ACC112 (cell line): ENCODE measurements around the gene PEG3.

Experiments used
- H2AFZ ChIP-seq: fragments of 200-600 bp; sonication (generic); one replicate; pipeline ENCODE4 v1.6.0; 2017; ENCODE audit warnings: antibody characterized with exemption, low read length; ENCODE audit not compliant: unreplicated experiment
- H3K27ac ChIP-seq: fragments of 200-600 bp; sonication (generic); 2 replicates; pipeline ENCODE4 v1.5.1; 2014; ENCODE audit warnings: low read depth, mild to moderate bottlenecking, antibody characterized with exemption, low read length, moderate library complexity
- H3K27me3 ChIP-seq: fragments of 200-600 bp; sonication (generic); 2 replicates; pipeline ENCODE4 v1.6.1; 2014; ENCODE audit warnings: mild to moderate bottlenecking, antibody characterized with exemption, low read length, moderate library complexity, mixed read lengths; ENCODE audit not compliant: insufficient read depth
- H3K36me3 ChIP-seq: fragments of 200-600 bp; sonication (generic); 2 replicates; pipeline ENCODE4 v1.6.1; 2016; ENCODE audit warnings: mild to moderate bottlenecking, antibody characterized with exemption, low read length, moderate library complexity, mixed read lengths; ENCODE audit not compliant: insufficient read depth
- H3K4me1 ChIP-seq: fragments of 200-600 bp; sonication (generic); one replicate; pipeline ENCODE4 v1.6.1; 2016; ENCODE audit warnings: low read length, mixed read lengths; ENCODE audit not compliant: insufficient read depth, unreplicated experiment, control insufficient read depth
- H3K4me3 ChIP-seq: fragments of 200-600 bp; sonication (generic); 2 replicates; pipeline ENCODE4 v1.5.1; 2014; ENCODE audit warnings: mild to moderate bottlenecking, low read depth, low read length
- H3K79me2 ChIP-seq: fragments of 200-600 bp; sonication (generic); one replicate; pipeline ENCODE4 v1.6.0; 2016; ENCODE audit warnings: low read length; ENCODE audit not compliant: control insufficient read depth, unreplicated experiment, insufficient read depth

The PEG3 gene

GRCh38 chr19:56827708-56828107 lies 12.8 kb downstream of the PEG3 start:
- no peak overlapping the region for H3K27ac ChIP-seq
- H3K4me1 ChIP-seq = no peaks in the 10 kb centered on the region
- no peaks in the 10 kb centered on the region for H3K79me2 ChIP-seq
- H3K36me3 ChIP-seq = no peaks in the 10 kb centered on the region
- H3K4me3 ChIP-seq = no peak overlapping the region
- H2AFZ ChIP-seq = no peak overlapping the region
- H3K27me3 ChIP-seq = no peaks in the 10 kb centered on the region

GRCh38 chr19:56823956-56824355 lies 16.6 kb downstream of the PEG3 start:
- Histone ChIP-seq H2AFZ (no peak overlapping the region), H3K36me3 (no peaks in the 10 kb centered on the region), H3K4me3 (no peak overlapping the region), H3K4me1 (no peaks in the 10 kb centered on the region), H3K79me2 (no peaks in the 10 kb centered on the region), H3K27me3 (no peaks in the 10 kb centered on the region), H3K27ac (no peak overlapping the region)

GRCh38 chr19:56823417-56823816 lies 17.1 kb downstream of the PEG3 start:
- Histone ChIP-seq H3K27me3 (no peaks in the 10 kb centered on the region), H3K4me1 (no peaks in the 10 kb centered on the region), H3K4me3 (no peak overlapping the region), H2AFZ (no peak overlapping the region), H3K36me3 (no peaks in the 10 kb centered on the region), H3K27ac (no peak overlapping the region), H3K79me2 (no peaks in the 10 kb centered on the region)

GRCh38 chr19:56822755-56823154 lies 17.8 kb downstream of the PEG3 start:
- H3K4me1 ChIP-seq = no peaks in the 10 kb centered on the region
- H3K79me2 ChIP-seq = no peaks in the 10 kb centered on the region
- H3K27me3 ChIP-seq = no peaks in the 10 kb centered on the region
- H3K36me3 ChIP-seq = no peaks in the 10 kb centered on the region
- no peak overlapping the region for H3K4me3 ChIP-seq
- H3K27ac ChIP-seq = no peak overlapping the region
- H2AFZ ChIP-seq = no peak overlapping the region

GRCh38 chr19:56821675-56822074 lies 18.9 kb downstream of the PEG3 start:
- H3K4me1 ChIP-seq = no peaks in the 10 kb centered on the region
- H2AFZ ChIP-seq = no peak overlapping the region
- no peaks in the 10 kb centered on the region for H3K27me3 ChIP-seq
- no peak overlapping the region for H3K4me3 ChIP-seq
- no peak overlapping the region for H3K27ac ChIP-seq
- 0 out of 2 replicates have a peak, but pooled peaks cover 3% of the 10 kb centered on the region for H3K36me3 ChIP-seq
- H3K79me2 ChIP-seq = no peaks in the 10 kb centered on the region

GRCh38 chr19:56821209-56821608 lies 19.3 kb downstream of the PEG3 start:
- Histone ChIP-seq H3K36me3 (0 out of 2 replicates have a peak, but pooled peaks cover 3% of the 10 kb centered on the region), H3K79me2 (no peaks in the 10 kb centered on the region), H3K4me3 (no peak overlapping the region), H3K27ac (no peak overlapping the region), H2AFZ (no peak overlapping the region), H3K27me3 (no peaks in the 10 kb centered on the region), H3K4me1 (no peaks in the 10 kb centered on the region)

GRCh38 chr19:56819166-56819565 lies 21.4 kb downstream of the PEG3 start:
- H3K27ac ChIP-seq = no peak overlapping the region
- H3K27me3 ChIP-seq = no peaks in the 10 kb centered on the region
- 0 out of 2 replicates have a peak, but pooled peaks cover 3% of the 10 kb centered on the region for H3K36me3 ChIP-seq
- H2AFZ ChIP-seq = no peak overlapping the region
- no peaks in the 10 kb centered on the region for H3K4me1 ChIP-seq
- no peaks in the 10 kb centered on the region for H3K79me2 ChIP-seq
- H3K4me3 ChIP-seq = no peak overlapping the region

GRCh38 chr19:56814656-56815055 lies 25.9 kb downstream of the PEG3 start:
- Histone ChIP-seq H3K4me1 (no peaks in the 10 kb centered on the region), H3K27ac (no peak overlapping the region), H2AFZ (no peak overlapping the region), H3K4me3 (no peak overlapping the region), H3K79me2 (no peaks in the 10 kb centered on the region), H3K36me3 (0 out of 2 replicates have a peak, but pooled peaks cover 3% of the 10 kb centered on the region), H3K27me3 (no peaks in the 10 kb centered on the region)

GRCh38 chr19:56813531-56813930 lies 27.0 kb downstream of the PEG3 start:
- Histone ChIP-seq H3K27ac (no peak overlapping the region), H2AFZ (no peak overlapping the region), H3K4me3 (no peak overlapping the region), H3K27me3 (no peaks in the 10 kb centered on the region), H3K36me3 (0 out of 2 replicates have a peak, but pooled peaks cover 3% of the 10 kb centered on the region), H3K79me2 (no peaks in the 10 kb centered on the region), H3K4me1 (no peaks in the 10 kb centered on the region)

- Histone ChIP-seq H2AFZ (no peak overlapping the region), H3K27me3 (no peaks in the 10 kb centered on the region), H3K4me3 (no peak overlapping the region), H3K79me2 (no peaks in the 10 kb centered on the region), H3K27ac (no peak overlapping the region), H3K4me1 (no peaks in the 10 kb centered on the region), H3K36me3 (no peaks in the 10 kb centered on the region)
These were observed 29.0 kb downstream of the PEG3 start for GRCh38 chr19:56811480-56811879.

- no peak overlapping the region for H3K4me3 ChIP-seq
- H3K27ac ChIP-seq = no peak overlapping the region
- no peak overlapping the region for H2AFZ ChIP-seq
- no peaks in the 10 kb centered on the region for H3K27me3 ChIP-seq
- no peaks in the 10 kb centered on the region for H3K79me2 ChIP-seq
- no peaks in the 10 kb centered on the region for H3K4me1 ChIP-seq
- H3K36me3 ChIP-seq = no peaks in the 10 kb centered on the region
These were observed 30.3 kb downstream of the PEG3 start for GRCh38 chr19:56810260-56810659.
